HG03342 (cell line): ENCODE data around the gene KAZN.

Experiments used
- ATAC-seq: cut with Tn5 transposase; IDR thresholded peaks from one replicate; pipeline ENCODE4 v1.9.1; 2021; ENCODE audit warnings: mild to moderate bottlenecking, moderate library complexity; ENCODE audit not compliant: unreplicated experiment

KAZN gene

DNA sequence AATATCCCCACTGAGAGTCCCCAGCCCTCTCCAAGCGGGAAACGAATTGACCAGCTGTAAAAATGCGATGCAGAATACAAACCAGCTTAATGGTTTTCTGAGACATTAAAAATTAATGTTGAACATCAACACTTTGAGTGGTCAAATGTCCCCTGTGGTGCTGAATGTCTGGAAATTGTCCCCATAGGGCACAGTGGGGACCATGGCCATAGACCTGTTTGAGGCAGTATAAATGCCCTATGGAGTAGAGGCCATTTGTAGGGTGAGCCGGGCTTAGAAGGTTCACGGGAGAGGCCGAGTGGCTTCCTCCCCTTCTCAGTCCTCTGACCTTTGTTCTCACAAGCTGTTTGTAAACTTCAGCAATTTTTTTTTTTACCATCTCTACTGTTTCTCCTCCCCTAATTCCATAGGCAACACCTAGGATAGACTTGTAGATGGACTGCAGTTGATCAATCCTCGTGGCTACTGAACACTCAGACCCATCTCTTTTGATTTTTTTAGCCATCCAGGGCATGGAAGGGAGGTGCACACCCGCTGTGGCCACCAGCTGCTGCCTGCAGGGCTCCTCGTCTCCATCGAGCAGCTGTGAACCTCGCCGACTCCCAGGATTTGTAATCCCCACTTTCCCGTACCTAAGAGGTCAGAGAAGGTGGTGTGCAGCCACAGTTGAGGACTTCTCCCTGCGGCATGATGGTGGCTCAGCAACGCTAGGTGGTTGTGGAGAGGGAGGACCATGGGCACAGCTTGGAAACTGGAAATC lies 41.0 kb downstream of the KAZN start:
- ATAC-seq = no peak

DNA sequence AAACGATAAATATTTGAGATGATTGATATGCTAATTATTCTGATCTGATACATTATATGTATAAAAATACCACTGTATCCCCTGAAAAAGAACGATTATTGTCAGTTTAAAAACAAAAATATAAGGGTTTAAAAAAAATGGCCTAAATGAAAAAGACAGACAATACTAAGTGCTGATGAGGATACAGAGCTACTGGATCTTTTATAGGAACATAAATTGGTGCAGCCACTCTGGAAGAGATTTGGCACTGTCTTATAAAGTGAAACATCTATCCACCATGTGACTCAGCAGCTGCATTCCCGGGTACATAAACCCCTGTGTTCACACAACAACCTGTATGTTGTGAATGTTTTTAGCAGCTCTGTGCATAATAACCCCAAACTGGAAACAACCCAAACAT lies 44.2 kb downstream of the KAZN start:
- ATAC-seq = no peak

DNA sequence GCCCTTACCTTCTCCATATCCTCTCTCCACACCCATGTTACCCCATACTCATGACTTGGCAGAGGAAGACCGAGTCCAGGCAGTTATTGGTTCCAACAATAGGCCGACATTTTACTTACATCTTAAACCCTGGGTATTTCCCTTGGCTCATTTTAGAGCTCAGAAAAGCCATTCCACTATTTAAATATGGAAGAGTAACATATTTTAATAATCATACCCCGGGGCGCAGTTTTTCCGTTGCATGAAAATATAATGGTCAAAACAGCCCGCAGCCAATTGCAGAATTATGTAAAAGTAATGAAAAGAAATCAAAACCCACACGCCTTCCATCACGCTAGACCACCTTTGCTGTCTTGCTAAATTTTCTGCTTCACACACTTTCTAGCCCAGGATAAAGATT lies 48.5 kb downstream of the KAZN start:
- ATAC-seq = no peak

DNA sequence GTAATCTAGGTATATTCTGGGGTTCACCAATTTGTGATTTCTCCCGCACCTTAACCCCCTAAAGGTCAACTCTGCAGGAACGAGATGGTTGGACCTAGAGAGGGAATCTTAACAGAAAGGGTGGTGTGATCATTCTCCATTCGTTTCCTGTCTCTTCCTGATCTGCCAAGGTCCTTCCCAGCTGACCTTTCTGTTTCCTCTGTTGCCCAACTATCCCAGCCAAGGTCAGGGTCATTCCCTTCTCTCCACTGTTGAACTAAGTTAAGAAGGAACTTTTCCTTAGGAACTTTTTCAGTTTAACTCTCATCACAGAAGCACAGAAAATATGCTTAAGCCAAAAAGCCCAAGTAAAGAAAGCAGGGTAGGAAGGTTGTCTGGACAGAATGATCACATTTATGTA lies 49.3 kb downstream of the KAZN start:
- ATAC-seq = no peak

DNA sequence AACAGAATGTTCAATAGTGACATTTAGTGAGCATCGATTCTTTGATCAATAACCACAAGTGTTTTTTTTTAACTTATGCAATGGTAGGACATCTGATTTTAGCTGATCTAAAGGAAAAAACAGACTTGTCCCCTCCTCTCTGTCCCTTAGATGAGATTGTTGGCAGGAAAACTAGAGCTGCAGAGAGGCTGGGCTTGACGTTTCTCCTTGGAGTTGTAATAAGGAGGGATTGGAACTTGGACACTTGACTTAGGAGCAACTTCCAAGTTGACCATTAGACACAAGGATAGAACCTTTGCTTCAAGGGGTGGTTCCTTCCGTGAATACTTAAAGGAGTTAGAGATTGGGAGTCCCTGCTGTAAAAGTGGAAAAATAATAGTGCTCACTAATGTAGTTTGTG lies 49.9 kb downstream of the KAZN start:
- no peak for ATAC-seq

DNA sequence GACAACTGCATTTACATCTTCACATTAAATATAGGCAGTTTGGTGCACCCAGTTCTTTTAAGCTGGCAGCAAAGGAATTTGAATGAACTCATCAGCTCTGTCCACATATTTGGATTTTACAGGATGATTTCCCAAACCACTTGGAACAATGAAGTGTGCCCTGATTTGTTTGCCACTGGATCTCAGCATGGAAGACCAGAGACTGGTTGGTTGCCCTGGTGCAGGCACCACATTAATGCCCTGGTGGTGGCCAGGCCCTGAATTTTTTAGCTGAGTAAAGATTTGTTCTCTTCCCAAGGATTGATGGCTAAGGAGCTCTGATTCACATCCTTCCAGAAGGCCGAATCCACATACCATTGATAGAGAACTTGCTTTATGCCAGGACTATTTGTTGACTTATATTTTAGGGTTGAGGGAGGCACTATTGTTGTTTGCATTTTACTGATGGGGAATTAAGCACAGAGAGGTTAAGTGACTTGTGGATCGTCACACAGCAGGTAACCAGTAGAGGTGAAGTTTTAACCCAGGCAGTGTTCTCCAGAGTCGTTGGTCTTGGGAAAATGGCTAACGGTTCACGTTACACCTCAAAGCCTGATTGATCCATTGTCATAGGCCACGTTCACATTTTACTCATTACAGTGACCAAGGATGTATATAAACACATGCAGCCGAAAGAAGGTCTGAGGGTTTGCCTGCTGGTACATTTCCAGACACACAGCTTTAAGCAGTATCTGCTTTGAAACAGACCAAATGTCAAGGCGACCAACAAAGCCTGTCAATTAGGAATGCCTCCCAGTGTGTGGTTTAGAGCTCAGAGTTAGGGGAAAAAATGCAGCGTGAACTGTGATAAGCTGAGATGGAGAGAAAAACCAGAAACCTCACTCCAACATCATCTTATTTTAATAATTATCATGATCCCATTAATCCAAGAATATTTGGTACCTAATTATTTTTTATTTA lies 50.7 kb downstream of the KAZN start:
- ATAC-seq = no peak

DNA sequence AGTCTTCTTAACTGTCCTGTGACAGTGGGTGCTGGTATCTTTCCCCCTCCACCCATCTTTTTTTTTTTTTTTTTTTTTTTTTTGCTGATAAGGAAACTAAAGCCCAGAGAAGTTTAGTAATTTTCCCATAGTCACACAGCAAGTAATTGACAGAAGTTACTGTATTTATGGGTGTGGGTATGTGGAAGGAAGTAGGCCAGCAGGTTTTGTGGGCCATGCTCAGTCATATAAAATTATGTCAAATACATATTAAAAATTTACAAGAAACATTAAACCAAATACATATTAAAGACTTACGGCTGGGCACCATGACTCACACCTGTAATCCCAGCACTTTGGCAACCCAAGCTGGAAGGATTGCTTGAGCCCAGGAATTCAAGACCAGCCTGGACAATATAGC lies 51.5 kb downstream of the KAZN start:
- ATAC-seq = no peak

DNA sequence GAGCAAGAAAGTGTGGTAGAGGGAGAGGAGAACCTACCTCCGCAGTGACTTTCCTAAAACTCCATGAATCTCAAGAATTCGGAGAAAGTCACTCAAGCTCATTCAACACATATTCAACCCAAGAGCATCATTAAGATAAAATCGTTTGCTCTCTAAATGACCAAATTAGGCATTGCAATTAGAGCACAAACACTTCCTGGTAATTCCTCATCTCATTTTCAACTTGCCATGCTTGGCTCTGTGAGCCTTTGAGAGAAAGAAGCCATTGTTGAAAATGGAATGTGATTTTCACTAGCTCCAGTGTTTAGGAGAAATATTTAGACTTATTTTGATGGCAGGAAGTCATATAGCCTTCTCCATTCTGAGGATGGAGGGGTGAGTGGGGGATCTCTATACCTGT lies 52.5 kb downstream of the KAZN start:
- no peak for ATAC-seq

DNA sequence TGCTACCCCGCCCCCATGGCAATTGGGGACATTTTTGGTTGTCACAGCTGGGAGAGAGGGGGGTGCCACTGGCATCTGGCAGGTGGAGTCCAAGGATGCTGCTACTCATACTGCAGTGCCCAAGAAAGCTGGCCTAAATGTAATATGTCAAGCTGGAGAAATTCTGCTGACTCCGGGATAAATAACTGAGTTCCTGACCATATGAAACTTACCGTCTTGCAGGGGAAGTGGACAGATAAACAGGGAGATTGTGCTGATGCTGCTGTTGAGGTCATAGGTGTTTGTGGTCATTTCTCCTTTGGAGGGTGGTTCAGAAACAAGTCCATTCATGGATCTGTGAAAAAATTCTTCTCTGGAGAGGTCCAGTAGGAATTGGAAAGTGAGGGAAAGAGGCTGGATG lies 54.4 kb downstream of the KAZN start:
- no peak for ATAC-seq

DNA sequence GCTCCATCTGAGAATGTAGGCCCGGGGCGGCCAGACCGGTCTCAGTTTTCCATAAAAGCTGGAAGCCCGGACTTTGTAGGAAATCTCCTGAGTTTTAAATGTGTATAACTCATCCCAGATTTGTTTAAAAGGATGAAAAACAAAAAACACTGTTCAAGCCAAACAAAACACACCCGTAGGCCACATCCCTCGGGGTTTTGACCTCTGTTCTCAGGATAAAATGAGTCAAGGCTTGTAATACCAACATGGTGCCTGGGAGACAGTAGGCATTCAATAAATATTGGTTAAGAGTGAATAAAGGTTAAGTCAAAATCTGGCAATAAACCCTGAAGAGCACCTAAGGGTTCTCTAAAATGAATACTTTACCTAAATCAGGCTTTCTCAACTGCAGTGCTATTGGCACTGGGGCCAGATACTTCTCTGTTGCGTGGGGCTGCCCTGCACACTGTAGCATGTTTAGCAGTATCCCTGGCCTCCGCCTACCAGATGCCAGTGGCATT lies 55.0 kb downstream of the KAZN start:
- no peak for ATAC-seq

DNA sequence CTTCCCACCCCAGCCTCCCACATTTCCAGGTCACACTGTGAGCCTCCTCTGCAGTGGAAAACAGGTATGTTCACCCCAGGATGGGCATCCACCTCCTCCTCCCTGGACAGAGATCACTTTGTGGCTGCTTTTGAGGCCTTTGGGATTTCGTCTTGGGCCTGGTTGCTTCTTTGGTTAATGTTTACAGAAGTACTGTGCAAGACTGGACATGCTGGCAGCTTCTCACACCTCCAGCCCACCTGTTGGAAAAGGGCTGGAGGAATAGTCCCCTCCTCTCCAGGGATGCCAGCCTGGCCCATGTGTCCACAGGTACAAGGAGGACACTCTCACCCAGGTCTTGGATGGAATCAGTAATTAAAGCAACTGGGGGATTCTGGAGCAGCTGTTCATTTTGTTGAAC lies 56.1 kb downstream of the KAZN start:
- ATAC-seq = no peak

DNA sequence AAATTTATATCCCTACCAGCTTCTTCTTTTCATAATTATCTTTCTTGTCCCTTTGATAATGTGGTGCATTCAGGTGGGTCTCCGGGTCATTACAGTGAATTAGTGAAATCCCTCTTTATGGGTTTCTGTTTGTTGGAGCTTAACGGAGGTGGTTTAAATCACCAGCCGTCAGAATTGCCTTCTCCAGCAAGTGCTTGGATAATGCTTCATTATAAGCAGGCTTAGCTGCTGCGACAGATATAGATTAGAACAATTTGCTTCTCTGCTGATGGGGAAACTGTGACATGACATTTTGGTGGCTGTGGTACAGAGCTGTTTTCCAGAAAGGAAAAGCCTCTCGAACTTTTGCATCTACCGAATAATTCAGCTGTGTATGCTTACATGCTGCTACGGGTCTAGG lies 56.9 kb downstream of the KAZN start:
- ATAC-seq = no peak

DNA sequence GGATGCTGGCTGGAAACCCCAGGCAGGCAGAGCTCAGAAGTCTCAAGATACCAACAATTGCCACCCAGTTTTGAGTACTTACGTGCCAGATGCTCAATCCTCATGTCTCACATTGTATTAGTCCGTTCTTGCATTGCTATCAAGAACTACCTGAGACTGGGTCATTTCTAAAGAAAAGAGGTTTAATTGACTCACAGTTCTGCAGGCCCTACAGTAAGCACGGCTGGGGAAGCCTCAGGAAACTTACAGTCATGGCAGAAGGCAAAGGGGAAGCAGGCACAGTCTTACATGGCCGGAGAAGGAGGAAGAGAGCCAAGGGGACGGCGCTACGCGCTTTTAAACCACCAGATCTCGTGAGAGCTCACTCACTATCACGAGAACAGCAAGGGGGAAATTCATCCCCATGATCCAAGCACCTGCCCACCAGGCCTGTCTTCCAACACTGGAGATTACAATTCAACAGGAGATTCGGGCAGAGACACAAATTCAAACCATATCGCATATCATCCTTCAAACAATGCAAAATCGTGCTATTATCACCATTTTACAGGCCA lies 58.0 kb downstream of the KAZN start:
- ATAC-seq = no peak

DNA sequence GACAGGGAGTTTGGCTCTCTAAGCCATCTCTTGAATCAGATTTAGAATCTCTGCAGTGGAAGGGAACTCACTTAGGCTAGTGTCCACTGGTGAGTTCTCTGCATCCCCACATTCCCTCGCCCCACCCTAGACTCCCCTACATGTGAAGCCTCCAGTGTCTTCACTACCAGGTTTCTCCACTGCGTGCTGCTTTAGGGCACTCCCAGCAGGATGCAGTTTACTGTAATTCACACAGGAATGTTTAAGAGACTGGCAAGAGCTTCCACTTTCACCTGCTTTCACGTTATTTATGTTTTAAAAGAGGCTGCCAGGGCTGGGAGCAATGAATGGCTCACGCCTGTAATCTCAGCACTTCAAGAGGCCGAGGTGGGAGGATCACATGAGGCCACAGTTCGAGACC lies 60.2 kb downstream of the KAZN start:
- ATAC-seq = no peak

DNA sequence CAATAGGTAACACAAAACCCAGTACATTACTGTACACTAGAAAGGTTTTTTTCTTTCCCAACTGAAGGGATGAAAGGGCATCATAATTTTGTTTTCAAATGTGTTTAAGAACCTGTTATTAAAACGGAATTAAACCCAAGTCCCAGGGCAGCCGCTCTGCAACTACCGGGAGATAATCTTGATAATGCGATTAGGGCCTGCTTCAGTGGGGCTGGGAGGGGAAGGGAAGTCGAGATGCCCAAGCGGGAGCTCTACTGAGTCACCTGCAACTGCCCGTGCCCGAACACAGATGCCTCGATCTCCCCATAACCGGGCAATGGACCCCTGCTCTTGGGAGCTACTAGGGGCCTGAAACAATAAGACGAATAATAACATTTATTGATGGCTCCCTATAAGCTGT lies 61.4 kb downstream of the KAZN start:
- ATAC-seq = no peak

DNA sequence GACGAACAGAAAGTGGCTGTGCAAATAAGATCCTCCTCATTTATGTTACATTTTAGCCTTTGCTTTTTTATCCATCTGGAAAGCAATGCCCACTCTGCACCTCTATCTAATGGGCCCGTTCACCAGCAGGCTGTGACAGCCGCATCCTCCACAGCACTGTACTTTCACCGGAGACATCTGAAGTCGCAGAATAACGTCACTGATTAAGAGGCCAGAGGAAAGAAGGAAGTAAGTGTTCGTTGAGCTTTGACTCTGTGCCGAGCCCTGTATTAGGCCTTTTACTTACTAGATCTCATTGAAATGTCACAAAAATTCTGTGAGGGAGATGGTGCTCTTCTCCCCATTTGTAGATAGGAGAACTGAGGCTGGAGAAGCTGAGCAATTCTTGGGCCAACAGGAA lies 62.3 kb downstream of the KAZN start:
- ATAC-seq = no peak

DNA sequence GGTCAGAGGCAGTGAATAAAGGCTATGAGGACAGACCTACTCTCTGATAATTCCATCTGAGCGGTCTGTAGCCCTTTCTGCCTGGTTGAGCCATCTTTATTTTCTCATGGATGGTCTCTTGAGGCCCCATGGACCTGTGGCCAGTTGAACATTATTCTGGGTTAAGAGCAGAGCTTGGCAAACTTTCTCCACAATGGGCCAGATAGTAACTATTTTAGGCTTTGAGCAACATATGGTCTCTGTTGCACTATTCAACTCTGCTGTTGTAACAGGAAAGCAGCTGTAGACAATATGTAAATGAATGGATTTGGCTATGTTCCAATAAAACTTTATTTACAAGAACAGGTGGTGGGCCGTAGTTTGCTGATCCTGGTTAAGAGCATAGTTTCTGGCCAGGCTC lies 62.7 kb downstream of the KAZN start:
- ATAC-seq = no peak

DNA sequence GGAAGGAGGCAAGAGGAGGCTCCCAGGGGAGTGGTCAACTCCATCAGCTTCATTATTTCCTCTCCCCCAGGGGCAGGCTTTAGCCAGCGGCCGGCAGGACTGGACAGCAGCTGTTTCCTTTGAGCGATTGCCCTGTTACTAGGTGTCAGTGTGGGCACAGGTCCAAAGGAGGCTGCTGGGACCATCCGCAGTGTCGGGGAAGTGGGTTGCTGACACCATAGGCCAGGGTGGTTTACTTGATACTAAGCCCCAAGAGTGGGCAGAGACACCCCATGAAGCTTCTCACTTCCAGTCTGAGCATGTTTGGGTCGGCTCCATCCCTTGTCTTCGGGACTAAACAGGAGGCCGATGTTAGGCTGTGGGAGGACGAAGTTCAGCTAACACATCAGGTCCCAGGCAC lies 63.6 kb downstream of the KAZN start:
- ATAC-seq = no peak

DNA sequence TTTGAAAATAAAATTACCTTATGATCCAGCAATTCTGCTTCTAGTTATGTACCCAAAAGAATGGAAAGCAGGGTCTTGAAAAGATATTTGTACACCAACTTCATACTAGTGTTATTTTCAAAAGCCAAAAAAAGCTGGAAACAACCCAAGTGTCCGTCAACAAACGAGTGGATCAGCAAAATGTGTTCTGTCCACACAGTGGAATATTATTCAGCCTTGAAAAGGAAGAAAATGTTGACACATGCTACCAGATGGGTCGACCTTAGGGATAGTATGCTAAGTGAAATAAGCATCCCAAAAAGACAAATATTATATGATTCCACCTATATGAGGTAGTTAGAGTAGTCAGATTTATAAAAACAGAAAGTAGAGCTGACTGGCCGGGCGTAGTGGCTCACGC lies 65.3 kb downstream of the KAZN start:
- no peak for ATAC-seq

DNA sequence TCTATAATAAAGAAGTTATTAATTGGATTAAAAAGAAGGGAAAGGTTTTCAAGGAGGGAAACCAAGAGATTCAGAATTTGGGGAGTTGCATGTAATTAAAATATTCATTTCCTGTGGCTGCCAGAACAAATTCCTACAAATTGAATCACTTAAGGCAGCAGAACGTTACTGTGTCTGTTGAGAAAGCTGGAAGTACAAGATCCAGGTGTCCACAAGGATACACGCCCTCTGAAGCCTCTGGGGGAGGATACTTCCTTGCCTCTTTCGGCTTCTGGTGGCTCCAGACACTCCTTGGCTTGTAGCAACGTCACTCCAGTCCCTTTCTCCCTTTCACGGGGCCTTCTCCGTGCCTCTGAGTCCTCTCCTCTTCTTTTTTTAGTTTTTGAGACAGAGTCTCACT lies 67.9 kb downstream of the KAZN start:
- ATAC-seq = no peak

DNA sequence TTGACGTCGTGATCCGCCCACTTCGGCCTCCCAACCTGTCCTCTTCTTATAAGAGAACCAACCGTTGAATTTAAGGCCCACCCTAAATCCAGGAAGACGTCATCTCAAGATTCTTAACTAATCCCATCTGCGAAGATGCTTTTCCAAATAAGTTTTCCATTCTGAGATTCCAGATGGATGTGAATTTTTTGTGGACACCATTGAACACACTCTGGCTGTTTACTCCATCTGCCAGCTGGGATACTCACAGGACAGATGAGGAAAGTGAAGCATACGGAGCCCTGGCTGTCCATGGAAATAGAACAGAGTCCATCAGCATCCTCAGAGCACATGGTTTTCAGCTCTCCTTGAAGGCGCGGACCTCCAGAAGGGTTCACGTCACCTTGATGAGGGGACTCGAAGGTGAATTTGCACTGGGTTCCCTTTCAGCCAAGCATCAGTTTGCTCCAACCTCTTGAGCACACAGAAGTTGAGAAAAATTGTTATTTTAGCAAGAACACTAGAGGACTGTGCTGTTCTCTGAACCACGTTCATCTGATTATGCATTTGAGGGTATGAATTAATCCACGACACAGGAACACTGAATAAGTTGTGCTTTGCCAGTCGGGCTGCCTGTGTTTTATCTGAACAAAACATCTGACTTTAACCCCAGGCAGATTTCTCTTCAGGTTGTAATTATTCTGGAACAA lies 68.6 kb downstream of the KAZN start:
- no peak for ATAC-seq
